ENCODE data around the gene POLR2L. TPM values are rescaled to one million over a fixed set of nuclear protein-coding genes. Genes with fewer than 3 reads are reported as not detected.

POLR2L gene
- total RNA-seq, 2 experiments from 2014 or later = 127 to 140 TPM

DNA sequence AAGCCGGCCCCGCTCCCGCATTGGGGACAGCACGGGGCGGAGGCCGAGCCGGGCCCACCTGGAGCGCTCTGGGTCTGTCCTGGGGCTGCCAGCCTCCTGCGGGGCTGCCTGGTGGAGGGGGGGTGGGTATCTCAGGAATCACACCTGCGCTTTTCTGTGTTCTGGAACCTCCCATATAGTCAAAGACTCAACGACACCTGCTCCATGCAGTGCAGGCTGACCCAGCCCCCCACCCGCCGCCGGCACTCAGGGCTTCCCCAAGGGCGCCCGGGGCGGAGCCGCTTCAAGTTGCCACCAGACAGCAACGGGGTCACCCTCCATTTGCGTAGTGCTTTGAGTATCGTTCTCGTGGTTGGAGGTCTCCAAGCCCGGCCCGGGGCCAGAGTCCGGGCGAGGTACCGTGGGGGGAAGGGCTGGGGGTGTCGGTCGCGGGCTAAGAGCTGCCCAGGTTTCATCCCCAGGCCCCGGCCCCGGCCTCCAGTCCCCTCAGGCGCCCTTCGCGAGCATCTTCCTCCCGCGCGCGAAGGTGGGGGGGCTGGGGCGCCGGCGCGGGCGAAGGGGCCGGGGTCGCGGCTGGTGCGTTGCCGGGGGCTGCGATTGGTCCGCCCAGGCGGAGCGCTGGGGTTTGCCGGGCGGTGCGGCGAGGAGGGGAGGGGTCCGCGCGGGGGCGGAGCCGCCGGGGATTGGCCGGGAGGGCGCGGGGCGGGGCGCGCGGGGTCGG, 6.9 kb upstream of the POLR2L start:
- H3K4me3 Mint-ChIP-seq = peak overlapping the region; percentile 61
- POLR2A ChIA-PET = no interaction called here
- no peak overlapping the region for H3K27ac Mint-ChIP-seq
- no peaks in the 10 kb centered on the region for H3K9me3 Mint-ChIP-seq (ENCODE audit: insufficient read depth)
- no peaks in the 10 kb centered on the region for H3K36me3 Mint-ChIP-seq (ENCODE audit: low read depth)
- H3K27me3 Mint-ChIP-seq (ENCODE audit: low read depth) = peaks cover 5% of the 10 kb centered on the region
- CTCF ChIA-PET = interaction anchor here (0.6 to 3.7 kb wide), 6 partner anchors 22 to 202 kb away, joined by 3 to 28 read pairs (median 3); partner anchors contain the start of gene CRACR2B
- ATAC-seq = peak; percentile 25
- peaks cover 10% of the 10 kb centered on the region for H3K4me1 Mint-ChIP-seq (ENCODE audit: low read depth)
- DNase-seq = no peak

DNA sequence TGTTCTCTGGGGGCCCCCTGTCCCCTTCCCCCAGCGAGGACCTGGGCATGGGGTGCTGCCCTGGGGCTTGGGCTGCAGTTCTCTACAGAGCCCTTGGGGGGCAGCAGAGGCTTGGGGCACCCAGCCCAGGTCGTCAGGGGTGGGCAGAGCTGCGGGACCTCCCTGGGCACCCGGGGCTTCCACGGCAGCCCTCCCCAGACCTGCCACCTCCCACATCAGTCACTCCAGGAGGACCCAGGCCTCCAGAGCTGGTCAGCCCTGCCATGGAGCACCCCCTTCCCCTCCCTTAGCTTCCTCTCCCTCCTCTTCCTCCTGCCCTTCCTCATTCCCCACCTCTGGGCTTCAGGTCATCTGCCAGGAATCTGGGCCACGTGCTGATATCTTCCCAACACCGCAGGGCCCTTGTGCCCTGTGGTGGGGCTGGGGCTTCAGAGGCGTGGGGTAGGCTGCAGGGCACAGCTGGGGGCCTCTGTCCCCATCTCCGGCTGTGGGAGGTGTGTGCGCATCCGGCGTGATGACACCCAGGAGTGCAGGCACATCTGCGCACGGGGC, 6.1 kb upstream of the POLR2L start:
- no peaks in the 10 kb centered on the region for H3K9me3 Mint-ChIP-seq (ENCODE audit: insufficient read depth)
- H3K27me3 Mint-ChIP-seq (ENCODE audit: low read depth) = peaks cover 5% of the 10 kb centered on the region
- H3K4me3 Mint-ChIP-seq = no peak overlapping the region
- peaks cover 17% of the 10 kb centered on the region for H3K4me1 Mint-ChIP-seq (ENCODE audit: low read depth)
- ATAC-seq (peak; percentile 64), DNase-seq (peak; percentile 75)
- H3K36me3 Mint-ChIP-seq (ENCODE audit: low read depth) = no peaks in the 10 kb centered on the region
- CTCF ChIA-PET = interaction anchor here (0.6 to 3.7 kb wide), 8 partner anchors 8 to 206 kb away, joined by 3 to 28 read pairs (median 3); partner anchors contain the start of gene CRACR2B
- POLR2A ChIA-PET = no interaction called here
- no peak overlapping the region for H3K27ac Mint-ChIP-seq

DNA sequence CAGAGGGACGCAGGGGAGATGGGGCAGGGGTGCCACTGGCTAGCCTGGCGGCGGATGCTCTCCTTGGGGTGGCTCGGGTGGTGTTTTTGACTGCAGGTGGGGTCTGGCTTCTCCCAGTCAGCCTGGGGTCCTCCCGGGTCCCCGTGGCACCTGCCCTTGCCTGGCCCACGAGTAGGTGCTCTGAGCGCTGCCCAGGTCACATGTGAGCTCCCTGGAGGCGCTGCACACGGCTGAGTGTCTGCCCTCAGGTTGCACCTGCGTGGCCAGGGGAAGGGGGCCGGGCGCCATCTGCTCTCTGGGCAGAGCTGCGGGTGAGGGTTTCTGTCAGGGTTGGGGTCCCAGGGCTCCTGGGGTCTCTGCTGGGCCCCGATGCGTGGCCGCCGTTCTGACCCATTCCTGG, 5.5 kb upstream of the POLR2L start:
- ATAC-seq (no peak), DNase-seq (no peak)
- Mint-ChIP-seq H3K36me3 (ENCODE audit: low read depth) (no peaks in the 10 kb centered on the region), H3K27ac (no peak overlapping the region), H3K4me1 (ENCODE audit: low read depth) (peaks cover 20% of the 10 kb centered on the region), H3K27me3 (ENCODE audit: low read depth) (peaks cover 5% of the 10 kb centered on the region), H3K4me3 (no peak overlapping the region), H3K9me3 (ENCODE audit: insufficient read depth) (no peaks in the 10 kb centered on the region)
- ChIA-PET POLR2A (no interaction called here), CTCF (interaction anchor here (1.1 to 3.7 kb wide), 5 partner anchors 9 to 206 kb away, joined by 3 to 28 read pairs (median 4); no protein-coding TSS in a partner anchor)

DNA sequence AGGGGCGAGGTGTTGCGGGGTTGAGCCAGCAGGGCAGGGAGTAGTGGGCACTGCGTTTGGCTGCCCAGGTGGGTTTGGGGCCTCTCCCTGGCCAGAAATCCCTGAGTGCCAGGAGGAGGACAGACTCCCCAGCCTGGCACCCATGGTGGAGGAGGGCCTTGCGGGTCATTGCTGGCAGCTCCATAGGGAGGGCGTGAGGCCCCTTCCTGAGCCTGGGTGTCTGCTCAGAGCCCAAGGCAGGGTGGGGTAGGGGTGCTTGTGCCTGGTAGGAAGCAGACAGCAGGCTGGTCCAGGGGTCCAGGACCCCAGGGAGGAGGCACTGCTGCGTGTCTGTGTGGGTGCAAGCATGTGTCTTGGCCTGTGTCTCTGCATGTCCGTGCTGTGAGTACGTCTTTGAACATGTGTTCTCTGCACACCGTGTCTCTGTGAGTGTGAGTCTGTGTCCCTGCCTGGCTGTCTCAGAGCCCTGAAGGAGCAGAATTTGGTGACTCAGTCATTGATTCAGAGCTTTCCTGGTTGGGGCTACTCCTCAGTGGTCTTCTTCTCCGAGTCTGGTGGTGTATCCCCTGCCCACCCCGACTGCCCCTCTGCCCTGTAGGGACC, 4.3 kb upstream of the POLR2L start:
- H3K4me1 Mint-ChIP-seq (ENCODE audit: low read depth) = peaks cover 20% of the 10 kb centered on the region
- no peaks in the 10 kb centered on the region for H3K9me3 Mint-ChIP-seq (ENCODE audit: insufficient read depth)
- POLR2A ChIA-PET = interaction anchor here (1.6 kb wide), 1 partner anchor 10 kb away, joined by 3 read pairs; no protein-coding TSS in a partner anchor
- no peak overlapping the region for H3K4me3 Mint-ChIP-seq
- no peaks in the 10 kb centered on the region for H3K36me3 Mint-ChIP-seq (ENCODE audit: low read depth)
- ATAC-seq (no peak), DNase-seq (no peak)
- no peak overlapping the region for H3K27ac Mint-ChIP-seq
- peaks cover 5% of the 10 kb centered on the region for H3K27me3 Mint-ChIP-seq (ENCODE audit: low read depth)
- CTCF ChIA-PET = interaction anchor here (1.5 to 3.7 kb wide), 3 partner anchors 52 to 204 kb away, joined by 3 to 28 read pairs (median 7); partner anchors contain the start of gene CHID1

- CTCF ChIA-PET = interaction anchor here (1.5 to 3.7 kb wide), 2 partner anchors 65 to 205 kb away, joined by 3 to 28 read pairs; partner anchors contain the start of gene CHID1
- peaks cover 5% of the 10 kb centered on the region for H3K27me3 Mint-ChIP-seq (ENCODE audit: low read depth)
- no peak overlapping the region for H3K4me3 Mint-ChIP-seq
- no peaks in the 10 kb centered on the region for H3K9me3 Mint-ChIP-seq (ENCODE audit: insufficient read depth)
- DNase-seq (no peak), ATAC-seq (no peak)
- POLR2A ChIA-PET = interaction anchor here (1.6 kb wide), 1 partner anchor 10 kb away, joined by 3 read pairs; no protein-coding TSS in a partner anchor
- no peak overlapping the region for H3K27ac Mint-ChIP-seq
- H3K36me3 Mint-ChIP-seq (ENCODE audit: low read depth) = no peaks in the 10 kb centered on the region
- H3K4me1 Mint-ChIP-seq (ENCODE audit: low read depth) = peaks cover 24% of the 10 kb centered on the region
Observed at GRCh38 chr11:845872-846495, 3.7 kb upstream of the POLR2L start.

DNA sequence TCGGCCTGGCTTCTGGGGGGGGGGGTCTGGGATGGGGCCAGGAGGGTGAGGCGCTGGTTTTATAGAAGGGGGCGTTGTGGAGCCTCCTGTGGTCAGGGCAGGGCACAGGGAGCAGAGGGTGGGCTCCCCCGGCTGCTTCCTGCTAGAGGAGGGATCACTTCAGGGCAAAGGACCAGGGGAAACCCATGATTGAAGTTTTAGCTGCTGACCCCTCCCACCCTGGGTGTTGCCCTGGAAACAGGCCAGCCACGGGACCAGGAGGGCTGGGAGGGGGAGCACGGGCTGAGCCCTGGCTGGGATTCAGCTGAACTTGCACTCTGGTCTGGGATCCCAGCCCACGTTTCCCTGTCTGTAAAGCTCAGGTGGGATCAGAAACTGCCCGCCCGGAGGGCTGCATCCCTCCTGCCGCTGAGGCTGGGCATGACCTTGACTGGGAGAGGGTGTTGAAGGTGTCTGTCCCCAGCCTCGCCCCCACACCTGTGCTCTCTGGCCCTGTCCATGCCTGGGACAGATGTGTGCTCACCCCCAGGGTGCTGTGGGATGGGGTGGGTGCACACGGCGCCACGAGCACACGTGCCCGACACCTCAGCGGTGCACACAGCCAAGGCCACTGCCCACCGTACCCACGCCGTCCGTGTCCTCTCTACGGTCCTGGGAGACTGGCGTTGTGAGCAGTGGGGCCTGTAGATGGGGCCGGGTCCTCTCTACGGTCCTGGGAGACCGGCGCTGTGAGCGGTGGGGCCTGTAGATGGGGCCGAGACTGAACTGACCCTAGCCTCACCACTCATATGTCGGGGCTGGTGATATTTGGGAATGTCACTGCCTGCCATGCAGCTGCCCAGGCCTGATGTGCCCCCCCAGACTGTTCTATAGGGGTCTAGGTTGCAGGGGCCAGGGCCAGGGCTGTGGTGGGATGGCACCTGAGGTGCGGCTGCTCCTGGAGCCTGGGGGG, 2.6 kb upstream of the POLR2L start:
- POLR2A ChIA-PET = interaction anchor here (1.0 to 1.6 kb wide), 2 partner anchors 10 to 11 kb away, joined by 3 read pairs; no protein-coding TSS in a partner anchor
- CTCF ChIA-PET = interaction anchor here (2.2 to 3.7 kb wide), 2 partner anchors 206 to 207 kb away, joined by 7 to 28 read pairs; no protein-coding TSS in a partner anchor

GRCh38 chr11:843818-844692, 1.7 kb upstream of the POLR2L start:
- ATAC-seq = no peak
- Mint-ChIP-seq H3K4me1 (ENCODE audit: low read depth) (peaks cover 34% of the 10 kb centered on the region), H3K9me3 (ENCODE audit: insufficient read depth) (no peaks in the 10 kb centered on the region), H3K36me3 (ENCODE audit: low read depth) (peaks cover 9% of the 10 kb centered on the region), H3K27me3 (ENCODE audit: low read depth) (peaks cover 5% of the 10 kb centered on the region), H3K4me3 (peak overlapping the region; percentile 74), H3K27ac (peak overlapping the region; percentile 66)
- DNase-seq = peak; percentile 38
- POLR2A ChIA-PET = interaction anchor here (1.0 to 1.8 kb wide), 6 partner anchors 9 to 66 kb away, joined by 3 to 11 read pairs (median 6); partner anchors contain the start of genes CD151, CHID1, PNPLA2 and RPLP2
- CTCF ChIA-PET = interaction anchor here (1.3 to 2.2 kb wide), 5 partner anchors 11 to 207 kb away, joined by 4 to 7 read pairs (median 5); partner anchors contain the start of genes CD151 and CRACR2B

More for the DNA sequence above, 2.6 kb upstream of the POLR2L start:
- peaks cover 5% of the 10 kb centered on the region for H3K27me3 Mint-ChIP-seq (ENCODE audit: low read depth)
- no peak overlapping the region for H3K4me3 Mint-ChIP-seq
- DNase-seq (peak; percentile 44), ATAC-seq (no peak)
- H3K9me3 Mint-ChIP-seq (ENCODE audit: insufficient read depth) = no peaks in the 10 kb centered on the region
- peaks cover 35% of the 10 kb centered on the region for H3K4me1 Mint-ChIP-seq (ENCODE audit: low read depth)
- H3K27ac Mint-ChIP-seq = no peak overlapping the region
- H3K36me3 Mint-ChIP-seq (ENCODE audit: low read depth) = peaks cover 6% of the 10 kb centered on the region

GRCh38 chr11:843086-843734, 881 bp upstream of the POLR2L start:
- peak overlapping the region; percentile 74 for H3K4me3 Mint-ChIP-seq
- DNase-seq (no peak), ATAC-seq (peak; percentile 18)
- peaks cover 28% of the 10 kb centered on the region for H3K4me1 Mint-ChIP-seq (ENCODE audit: low read depth)
- H3K27me3 Mint-ChIP-seq (ENCODE audit: low read depth) = no peaks in the 10 kb centered on the region
- CTCF ChIA-PET = interaction anchor here (1.3 to 2.2 kb wide), 5 partner anchors 11 to 208 kb away, joined by 4 to 7 read pairs (median 5); partner anchors contain the start of genes CD151 and CRACR2B
- peak overlapping the region; percentile 66 for H3K27ac Mint-ChIP-seq
- POLR2A ChIA-PET = interaction anchor here (0.7 to 1.8 kb wide), 9 partner anchors 9 to 67 kb away, joined by 3 to 11 read pairs (median 4); partner anchors contain the start of genes CD151, CHID1, CRACR2B and PNPLA2
- peaks cover 10% of the 10 kb centered on the region for H3K36me3 Mint-ChIP-seq (ENCODE audit: low read depth)
- no peaks in the 10 kb centered on the region for H3K9me3 Mint-ChIP-seq (ENCODE audit: insufficient read depth)

- ChIA-PET CTCF (interaction anchor here (2.1 kb wide), 1 partner anchor 10 kb away, joined by 8 read pairs; the partner anchor contains the start of gene CD151), POLR2A (interaction anchor here (0.6 kb wide), 1 partner anchor 13 kb away, joined by 3 read pairs; no protein-coding TSS in a partner anchor)
- Mint-ChIP-seq H3K4me3 (peak overlapping the region; percentile 88), H3K27me3 (ENCODE audit: low read depth) (no peaks in the 10 kb centered on the region), H3K4me1 (ENCODE audit: low read depth) (peaks cover 28% of the 10 kb centered on the region), H3K27ac (peak overlapping the region; percentile 86), H3K36me3 (ENCODE audit: low read depth) (peaks cover 14% of the 10 kb centered on the region), H3K9me3 (ENCODE audit: insufficient read depth) (no peaks in the 10 kb centered on the region)
- DNase-seq (no peak), ATAC-seq (peak; percentile 53)
Observed at GRCh38 chr11:841981-842369, 354 bp downstream of the POLR2L start.

Measured in activated CD8-positive, alpha-beta T cell treated with anti-CD3 and anti-CD28 coated beads, Interleukin-2, amount 10 ng/mL, durations not matched to agents 7 days and 5 days (primary cell).